GM12873 (cell line): ENCODE results near the gene GPR39.

Experiments used
- CTCF ChIP-seq: IDR thresholded peaks from 2 replicates; pipeline ENCODE4 v1.5.1; 2012; ENCODE audit warnings: low read depth, mild to moderate bottlenecking, moderate library complexity, low read length, control low read depth; ENCODE audit not compliant: insufficient read depth; ENCODE audit errors: missing control alignments

The GPR39 gene

GRCh38 chr2:132416723-132417395, at the start of gene GPR39:
Gene GPR39 (plus strand): TSS chr2:132416805.
- TF ChIP-seq CTCF, result no peak

GRCh38 chr2:132368191-132368590, 48.4 kb upstream of the GPR39 start:
- TF ChIP-seq CTCF, result no peak

GRCh38 chr2:132372276-132372675, 44.3 kb upstream of the GPR39 start:
- no peak for TF ChIP-seq CTCF

DNA sequence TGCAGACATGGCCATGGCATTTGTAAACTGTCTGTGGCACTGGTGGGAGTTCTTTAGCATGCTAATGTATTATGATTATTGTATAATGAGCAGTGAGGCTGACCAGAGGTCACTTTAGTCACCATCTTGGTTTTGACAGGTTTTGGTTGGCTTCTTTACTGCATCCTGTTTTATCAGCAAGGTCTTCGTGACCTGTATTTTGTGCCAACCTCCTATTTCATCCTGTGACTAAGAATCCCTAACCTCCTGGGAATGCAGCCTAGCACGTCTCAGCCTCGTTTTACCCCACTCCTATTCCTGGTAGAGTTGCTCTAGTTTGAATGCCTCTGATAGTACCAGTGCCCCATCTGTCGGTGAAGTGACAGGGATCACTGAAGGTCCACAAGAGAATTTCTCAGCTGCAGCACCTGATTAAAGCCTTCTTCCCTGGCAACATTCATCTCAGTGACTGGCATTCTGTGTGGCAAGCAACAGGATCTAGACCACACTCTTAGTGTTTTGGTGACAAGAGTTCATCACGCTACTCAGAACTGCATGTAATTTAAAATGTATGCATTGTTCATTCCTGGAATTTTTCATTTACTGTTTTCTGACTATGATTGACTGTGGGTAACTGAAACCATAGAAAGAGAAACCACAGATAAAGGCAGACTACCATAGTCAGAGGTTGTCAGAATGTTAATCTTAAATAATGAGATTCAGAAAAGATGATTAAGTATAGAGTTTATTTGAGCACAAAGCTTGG, 43.0 kb upstream of the GPR39 start:
- TF ChIP-seq CTCF, result no peak

- no peak for TF ChIP-seq CTCF
Measured at GRCh38 chr2:132374151-132374550, 42.5 kb upstream of the GPR39 start.

DNA sequence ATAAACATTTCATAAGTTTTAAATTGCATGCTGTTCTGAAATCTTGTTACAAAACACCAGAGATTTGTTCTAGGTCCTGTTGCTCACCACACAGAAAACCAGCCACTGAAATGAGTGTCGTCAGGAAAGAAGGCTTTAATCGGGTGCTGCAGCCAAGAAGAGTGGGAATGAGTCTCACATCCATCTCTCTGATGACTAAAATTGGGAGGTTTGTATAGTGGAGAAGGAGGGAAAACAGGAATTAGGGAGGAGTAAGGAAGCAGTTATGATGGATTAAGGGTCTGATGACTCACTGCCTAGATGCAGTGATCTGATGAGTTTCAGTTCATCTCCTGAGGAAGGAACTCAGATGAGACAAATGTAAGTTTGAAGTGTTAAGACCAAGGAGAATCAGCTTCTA, 42.1 kb upstream of the GPR39 start:
- TF ChIP-seq CTCF, result no peak

- TF ChIP-seq CTCF, result no peak
Measured at GRCh38 chr2:132374961-132375360, 41.6 kb upstream of the GPR39 start.
